Esophagus (tissue), 2 donors: ENCODE measurements around the gene HS6ST1. TPM values are rescaled to one million over a fixed set of nuclear protein-coding genes. Genes with fewer than 3 reads are reported as not detected.

Experiments used
- H3K27ac ChIP-seq, 2 donors: one replicate each; pipeline ENCODE4 v1.5.1; 2013; ENCODE audit warnings: low read depth in 2 of 2, mild to moderate bottlenecking in 2 of 2, inconsistent platforms in 1 of 2, low read length in 1 of 2, moderate library complexity in 1 of 2
- H3K27me3 ChIP-seq, 2 donors: one replicate each; pipeline ENCODE4 v1.6.1; 2013; ENCODE audit warnings: low read length in 2 of 2, control low read depth in 1 of 2, mild to moderate bottlenecking in 1 of 2; ENCODE audit not compliant: insufficient read depth in 2 of 2, control insufficient read depth in 1 of 2
- H3K36me3 ChIP-seq, 2 donors: one replicate each; pipeline ENCODE4 v1.6.1; 2013; ENCODE audit warnings: low read length in 1 of 2; ENCODE audit not compliant: control insufficient read depth in 2 of 2, insufficient read depth in 2 of 2
- H3K4me1 ChIP-seq, 2 donors: one replicate each; pipeline ENCODE4 v1.6.1; 2013; ENCODE audit warnings: low read length in 1 of 2; ENCODE audit not compliant: control insufficient read depth in 2 of 2, insufficient read depth in 2 of 2
- H3K4me3 ChIP-seq, 2 donors: one replicate each; pipeline ENCODE4 v1.5.1; 2013; ENCODE audit warnings: low read length in 2 of 2, mild to moderate bottlenecking in 2 of 2, low read depth in 1 of 2, moderate library complexity in 1 of 2
- H3K9me3 ChIP-seq, 2 donors: one replicate each; pipeline ENCODE4 v1.6.1; 2013; ENCODE audit warnings: mild to moderate bottlenecking in 2 of 2, low read depth in 1 of 2, low read length in 1 of 2, moderate library complexity in 1 of 2; ENCODE audit not compliant: control insufficient read depth in 2 of 2, insufficient read depth in 1 of 2
- WGBS, 2 donors: extraction: QIAGEN DNeasy Blood & Tissue Kit; methylation state at CpG; one replicate each; pipeline ENCODE4 v1.1.7; 2013; 5-methylcytosine and 5-hydroxymethylcytosine counted together
- polyA plus RNA-seq, 2 donors: library from polyadenylated mRNA; stranded (reverse); fragments of 200-250 nt; gene quantifications; one replicate each; pipeline ENCODE4 v1.2.3, GENCODE V29; 2013
- donor health status: healthy with polysubstance abuse.
- donor health status: Bipolar disorder and iron deficiency.

The HS6ST1 gene
- polyA plus RNA-seq, 2 donors = 23.1 to 29.9 TPM

DNA sequence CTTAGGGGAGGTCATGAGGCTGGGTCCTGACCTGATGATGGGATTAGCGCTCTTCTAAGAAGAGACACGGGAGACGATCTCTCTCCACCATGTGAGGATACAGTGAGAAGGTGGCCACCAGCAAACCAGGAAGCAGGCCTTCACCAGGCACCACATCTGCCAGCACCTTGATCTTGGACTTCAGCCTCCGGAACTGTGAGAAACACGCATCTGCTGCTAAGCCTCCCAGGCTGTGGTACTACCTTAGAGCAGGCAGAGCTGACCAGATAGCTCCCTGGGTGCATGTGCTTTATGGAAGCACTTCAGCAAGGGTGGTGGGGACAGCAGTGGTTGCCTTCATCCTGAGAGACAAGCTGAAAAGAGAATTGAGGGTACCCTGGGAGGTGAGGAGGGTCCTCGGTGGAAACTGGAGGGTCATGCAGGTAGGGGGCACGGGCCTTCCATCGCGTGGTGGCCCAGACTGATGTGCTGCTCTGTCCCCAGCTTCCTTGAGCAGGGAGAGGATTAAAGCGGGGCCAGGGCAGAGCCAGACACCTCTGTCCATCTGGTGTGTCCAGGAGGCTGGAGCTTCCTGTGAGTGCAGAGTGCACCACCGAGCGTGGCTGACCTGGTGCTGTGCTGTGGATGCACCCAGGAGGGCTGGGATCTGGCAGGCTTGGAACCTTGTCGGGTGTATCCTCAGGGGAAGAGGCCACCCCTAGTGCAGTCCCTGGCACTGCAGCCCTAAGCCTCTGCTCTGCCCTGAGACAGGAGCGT is 42.9 kb upstream of the HS6ST1 start:
- Histone ChIP-seq H3K4me3 (no peak overlapping the region), H3K27me3 (no peaks in the 10 kb centered on the region), H3K4me1 (no peaks in the 10 kb centered on the region), H3K27ac (no peak overlapping the region), H3K9me3 (no peaks in the 10 kb centered on the region), H3K36me3 (no peaks in the 10 kb centered on the region)
- 90 to 93% methylated on average over 14 of the region's 14 CpGs for WGBS, 2 donors

DNA sequence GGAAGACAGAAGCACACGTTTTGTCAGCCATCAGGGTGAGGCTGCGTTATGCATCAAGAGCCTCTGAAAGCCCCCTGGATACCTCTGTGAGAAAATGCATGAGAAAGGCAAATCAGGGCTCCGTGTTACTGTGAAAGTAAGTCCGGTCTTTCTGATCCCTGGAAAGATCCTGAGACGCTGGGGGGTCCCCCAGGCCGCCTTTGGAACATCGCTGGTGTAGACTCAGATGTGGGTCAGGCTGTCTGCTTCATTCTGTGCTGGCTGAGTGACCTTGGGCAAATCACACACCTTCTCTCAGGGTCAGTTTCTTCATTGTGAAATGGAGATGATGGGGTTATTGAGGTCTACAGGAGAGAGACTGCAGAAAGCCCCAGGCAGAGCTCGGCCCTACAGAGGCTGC is 42.0 kb upstream of the HS6ST1 start:
- Histone ChIP-seq H3K27me3 (no peaks in the 10 kb centered on the region), H3K27ac (no peak overlapping the region), H3K9me3 (no peaks in the 10 kb centered on the region), H3K36me3 (no peaks in the 10 kb centered on the region), H3K4me3 (no peak overlapping the region), H3K4me1 (no peaks in the 10 kb centered on the region)
- WGBS, 2 donors = 86 to 91% methylated on average over 8 of the region's 8 CpGs

- Histone ChIP-seq H3K4me1 (no peaks in the 10 kb centered on the region), H3K36me3 (no peaks in the 10 kb centered on the region), H3K27ac (no peak overlapping the region), H3K9me3 (no peaks in the 10 kb centered on the region), H3K4me3 (no peak overlapping the region), H3K27me3 (no peaks in the 10 kb centered on the region)
- 85 to 90% methylated on average over 11 of the region's 11 CpGs for WGBS, 2 donors
These were observed 41.2 kb upstream of the HS6ST1 start for GRCh38 chr2:128359841-128360240.

GRCh38 chr2:128358941-128359731 is 40.5 kb upstream of the HS6ST1 start:
- Histone ChIP-seq H3K4me3 (no peak overlapping the region), H3K36me3 (no peaks in the 10 kb centered on the region), H3K27ac (no peak overlapping the region), H3K4me1 (no peaks in the 10 kb centered on the region), H3K27me3 (no peaks in the 10 kb centered on the region), H3K9me3 (no peaks in the 10 kb centered on the region)
- WGBS, 2 donors = 87 to 92% methylated on average over 16 of the region's 16 CpGs

GRCh38 chr2:128357506-128358370 is 39.1 kb upstream of the HS6ST1 start:
- Histone ChIP-seq H3K27me3 (no peaks in the 10 kb centered on the region), H3K27ac (no peak overlapping the region)
- 85 to 91% methylated on average over 12 of the region's 12 CpGs for WGBS, 2 donors

GRCh38 chr2:128356127-128356526 is 37.5 kb upstream of the HS6ST1 start:
- H3K4me3 ChIP-seq = no peak overlapping the region
- H3K4me1 ChIP-seq = no peaks in the 10 kb centered on the region
- H3K27me3 ChIP-seq = no peaks in the 10 kb centered on the region
- H3K9me3 ChIP-seq = peaks cover 0 to 2% of the 10 kb centered on the region in 2 donors
- no peak overlapping the region for H3K27ac ChIP-seq
- no peaks in the 10 kb centered on the region for H3K36me3 ChIP-seq
- WGBS, 2 donors = 93 to 95% methylated on average over 2 of the region's 2 CpGs

More at GRCh38 chr2:128357506-128358370, 39.1 kb upstream of the HS6ST1 start:
- Histone ChIP-seq H3K9me3 (no peaks in the 10 kb centered on the region), H3K36me3 (no peaks in the 10 kb centered on the region), H3K4me3 (no peak overlapping the region), H3K4me1 (no peaks in the 10 kb centered on the region)

- Histone ChIP-seq H3K27me3 (no peaks in the 10 kb centered on the region), H3K4me3 (no peak overlapping the region), H3K27ac (no peak overlapping the region), H3K4me1 (no peaks in the 10 kb centered on the region), H3K36me3 (no peaks in the 10 kb centered on the region), H3K9me3 (peaks cover 0 to 2% of the 10 kb centered on the region in 2 donors)
- 80 to 81% methylated on average over 6 of the region's 6 CpGs for WGBS, 2 donors
These were observed 36.2 kb upstream of the HS6ST1 start for GRCh38 chr2:128354726-128355470.

DNA sequence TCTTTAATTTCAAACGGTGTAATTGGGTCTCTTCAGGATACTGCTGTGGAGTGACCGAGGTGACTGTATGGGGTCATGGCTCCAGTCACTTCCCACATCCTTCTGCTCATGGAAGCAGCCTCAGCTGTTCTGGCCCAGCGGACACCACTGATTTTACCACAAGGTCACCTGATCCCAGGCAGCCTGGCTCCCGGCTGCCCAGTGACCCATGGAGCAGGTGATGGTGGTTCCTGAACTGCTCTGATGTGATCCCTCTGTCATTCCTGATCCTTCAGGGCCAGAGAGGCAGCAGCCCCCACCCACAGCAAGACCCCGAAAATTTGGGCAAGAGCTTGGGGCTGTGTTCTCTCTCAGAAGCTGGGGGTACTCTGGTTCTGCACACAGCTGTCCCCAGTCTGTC is 35.5 kb upstream of the HS6ST1 start:
- Histone ChIP-seq H3K36me3 (no peaks in the 10 kb centered on the region), H3K4me1 (no peaks in the 10 kb centered on the region), H3K27ac (no peak overlapping the region), H3K27me3 (no peaks in the 10 kb centered on the region), H3K4me3 (no peak overlapping the region), H3K9me3 (peaks cover 0 to 2% of the 10 kb centered on the region in 2 donors)
- 92 to 95% methylated on average over 5 of the region's 5 CpGs for WGBS, 2 donors

DNA sequence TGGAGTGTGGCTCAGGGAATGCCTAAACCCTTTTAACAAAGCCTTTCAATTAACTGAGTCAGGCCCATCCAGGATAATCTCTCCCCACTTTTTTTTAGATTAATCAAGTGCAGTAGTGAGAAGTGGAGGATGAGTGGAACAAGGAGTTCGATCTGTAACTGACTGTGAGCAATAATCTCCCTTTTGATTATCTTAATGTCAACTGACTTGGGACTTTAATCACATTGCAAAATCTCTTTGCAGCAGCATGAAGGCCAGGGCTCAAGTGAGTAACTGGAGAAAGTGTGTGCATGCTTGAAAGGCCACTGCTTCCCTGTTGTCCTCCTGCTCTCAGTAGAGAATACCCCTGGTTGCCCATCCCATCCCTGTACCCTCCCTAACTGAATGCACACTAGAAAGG is 32.1 kb upstream of the HS6ST1 start:
- WGBS, 2 donors = 63 to 67% methylated on average over 1 of the region's 1 CpG
- no peaks in the 10 kb centered on the region for H3K36me3 ChIP-seq
- peaks cover 0 to 9% of the 10 kb centered on the region in 2 donors for H3K4me1 ChIP-seq
- H3K4me3 ChIP-seq = no peak overlapping the region
- H3K9me3 ChIP-seq = peaks cover 0 to 2% of the 10 kb centered on the region in 2 donors
- no peak overlapping the region for H3K27ac ChIP-seq
- H3K27me3 ChIP-seq = no peaks in the 10 kb centered on the region
